GM12865 (cell line): ENCODE results near the gene SELL.
A peak's percentile ranks its signal among the peaks of the same experiment; 100 is the strongest.
"Not testable (repeated sequence)": the region's sequence is repeated elsewhere in the genome, so short reads cannot be mapped to it uniquely, and the experiment has no call there.

Experiments
- DNase-seq: peaks from one replicate; pipeline ENCODE4 v3.0.0; 2010; ENCODE audit warnings: low read depth
- H3K4me3 ChIP-seq: 2 replicates; pipeline ENCODE4 v1.5.1; 2011; ENCODE audit warnings: mild to moderate bottlenecking, low read depth, low read length, control low read depth
- TF ChIP-seq, protein P1 (sequence below): IDR thresholded peaks from 2 replicates; pipeline ENCODE4 v1.5.1; 2011; ENCODE audit warnings: low read length, control low read depth, low read depth, inconsistent platforms; ENCODE audit not compliant: insufficient read depth; ENCODE audit errors: missing control alignments

The SELL gene

DNA sequence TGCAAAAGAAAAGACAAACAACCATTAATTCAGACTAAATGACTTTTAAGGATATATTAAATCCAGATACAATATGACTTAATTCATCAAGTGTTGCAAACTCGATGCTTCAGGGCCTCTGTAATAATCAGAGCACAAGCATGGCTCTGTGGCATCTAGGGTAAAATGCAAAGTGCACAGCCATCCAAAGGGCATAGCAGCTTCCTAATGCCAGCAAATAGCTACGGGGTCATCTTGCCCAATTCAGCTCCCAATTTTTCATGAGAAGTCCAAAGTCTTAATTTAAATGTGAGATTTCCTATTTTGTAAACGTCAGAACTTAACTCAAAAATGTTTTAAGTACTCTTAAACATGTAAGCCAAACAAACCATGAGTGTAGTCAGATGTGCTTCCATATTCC, 14.5 kb upstream of the SELL start:
- no peak overlapping the region for H3K4me3 ChIP-seq
- TF ChIP-seq, protein P1, sequence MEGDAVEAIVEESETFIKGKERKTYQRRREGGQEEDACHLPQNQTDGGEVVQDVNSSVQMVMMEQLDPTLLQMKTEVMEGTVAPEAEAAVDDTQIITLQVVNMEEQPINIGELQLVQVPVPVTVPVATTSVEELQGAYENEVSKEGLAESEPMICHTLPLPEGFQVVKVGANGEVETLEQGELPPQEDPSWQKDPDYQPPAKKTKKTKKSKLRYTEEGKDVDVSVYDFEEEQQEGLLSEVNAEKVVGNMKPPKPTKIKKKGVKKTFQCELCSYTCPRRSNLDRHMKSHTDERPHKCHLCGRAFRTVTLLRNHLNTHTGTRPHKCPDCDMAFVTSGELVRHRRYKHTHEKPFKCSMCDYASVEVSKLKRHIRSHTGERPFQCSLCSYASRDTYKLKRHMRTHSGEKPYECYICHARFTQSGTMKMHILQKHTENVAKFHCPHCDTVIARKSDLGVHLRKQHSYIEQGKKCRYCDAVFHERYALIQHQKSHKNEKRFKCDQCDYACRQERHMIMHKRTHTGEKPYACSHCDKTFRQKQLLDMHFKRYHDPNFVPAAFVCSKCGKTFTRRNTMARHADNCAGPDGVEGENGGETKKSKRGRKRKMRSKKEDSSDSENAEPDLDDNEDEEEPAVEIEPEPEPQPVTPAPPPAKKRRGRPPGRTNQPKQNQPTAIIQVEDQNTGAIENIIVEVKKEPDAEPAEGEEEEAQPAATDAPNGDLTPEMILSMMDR = no peak
- DNase-seq = no peak

- H3K4me3 ChIP-seq = no peak overlapping the region
- TF ChIP-seq, protein P1 = no peak
- no peak for DNase-seq
Observed at GRCh38 chr1:169724168-169724567, 12.7 kb upstream of the SELL start.

DNA sequence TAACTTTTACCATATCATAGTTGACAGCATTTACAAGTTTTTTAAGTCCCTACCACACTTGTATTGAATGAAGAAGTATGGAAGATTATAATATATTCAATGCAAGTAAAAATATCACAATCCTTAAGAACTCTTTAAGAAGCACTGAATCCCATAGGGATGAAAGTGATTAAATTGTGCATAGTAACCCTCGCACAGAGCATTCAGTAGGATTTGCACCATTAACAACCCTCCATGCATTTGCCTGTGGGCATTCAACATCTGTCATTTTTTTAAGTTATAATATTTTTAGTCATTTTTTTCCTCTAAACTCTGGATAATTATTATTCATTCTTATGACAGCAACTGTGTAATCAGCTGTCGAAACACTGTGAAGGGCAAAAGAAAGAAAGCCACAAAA, 12.3 kb upstream of the SELL start:
- TF ChIP-seq, protein P1 = no peak
- DNase-seq = no peak
- no peak overlapping the region for H3K4me3 ChIP-seq

DNA sequence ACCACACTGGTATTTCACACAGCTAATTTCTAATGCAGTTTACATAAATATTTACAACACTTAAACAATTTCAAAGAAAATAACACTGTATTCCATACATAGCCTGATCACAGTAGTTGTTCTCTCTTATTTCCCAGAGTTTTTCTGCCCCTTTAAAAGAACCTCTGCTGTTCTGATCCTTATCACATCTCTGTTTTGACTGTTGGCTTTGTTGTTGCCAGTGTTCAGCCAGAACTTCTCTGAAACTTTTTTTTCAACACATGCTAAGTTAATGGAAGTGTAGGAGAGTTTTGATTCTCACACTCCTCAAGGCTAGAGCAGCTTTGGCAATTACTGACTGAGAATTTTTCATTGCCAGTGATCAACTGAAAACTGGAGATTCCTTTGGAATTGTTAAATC, 11.4 kb upstream of the SELL start:
- DNase-seq = no peak
- no peak overlapping the region for H3K4me3 ChIP-seq
- TF ChIP-seq, protein P1 = no peak

- not testable (repeated sequence) for DNase-seq, H3K4me3 ChIP-seq
Observed at GRCh38 chr1:169715100-169715499, 3.7 kb upstream of the SELL start.

DNA sequence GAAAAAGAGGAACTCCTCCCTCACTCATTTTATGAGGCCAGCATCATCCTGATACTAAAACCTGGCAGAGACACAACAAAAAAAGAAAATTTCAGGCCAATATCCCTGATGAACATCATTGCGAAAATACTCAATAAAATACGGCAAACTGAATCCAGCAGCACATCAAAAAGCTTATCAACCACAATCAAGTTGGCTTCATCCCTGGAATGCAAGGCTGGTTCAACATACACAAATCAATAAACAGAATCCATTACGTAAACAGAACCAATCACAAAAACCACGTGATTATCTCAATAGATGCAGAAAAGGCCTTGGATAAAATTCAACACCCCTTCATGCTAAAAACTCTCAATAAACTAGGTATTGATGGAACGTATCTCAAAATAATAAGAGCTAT, 1.7 kb upstream of the SELL start:
- not testable (repeated sequence) for H3K4me3 ChIP-seq, DNase-seq

- peak overlapping the region; percentile 71; the same call in 1 of the 2 replicates for H3K4me3 ChIP-seq
- TF ChIP-seq, protein P1 = no peak
- DNase-seq = no peak
Observed at GRCh38 chr1:169712309-169712631, 850 bp upstream of the SELL start.

- H3K4me3 ChIP-seq = peak overlapping the region; percentile 71
- DNase-seq = no peak
- TF ChIP-seq, protein P1 = no peak
Observed at GRCh38 chr1:169708647-169709046, 2.8 kb downstream of the SELL start.
